ENCODE measurements around the gene ZNF223. TPM values are rescaled to one million over a fixed set of nuclear protein-coding genes. Genes with fewer than 3 reads are reported as not detected.

ZNF223 gene
- total and polyA plus RNA-seq, 10 of the 15 experiments (the other 5 are each of a cell fraction or from before 2014, with no cell fraction given) = 0.05 to 3.7 (median 0.14) TPM; not detected in 4

- TF ChIP-seq USF2 (IDR thresholded peaks at IDR 0.05; ENCODE audit: borderline replicate concordance, low read depth, low read length) (no peak), TAF1 (IDR thresholded peaks at IDR 0.05; ENCODE audit: borderline replicate concordance, low read depth, low read length) (peak; percentile 27; the same call in 1 of the 2 replicates), CBX3 (IDR thresholded peaks at IDR 0.05; ENCODE audit: borderline replicate concordance, low read depth) (no peak), FOXK2 (IDR thresholded peaks at IDR 0.05) (no peak), SREBF1 (IDR thresholded peaks at IDR 0.05; ENCODE audit: low read length) (0 out of 2 replicates have a peak, but pooled peaks have one; percentile 29), CHD2 (IDR thresholded peaks at IDR 0.05; ENCODE audit: borderline replicate concordance, low read depth, low read length) (peak; percentile 64), MLLT1 (IDR thresholded peaks at IDR 0.05) (peak; percentile 90), POLR2A (IDR thresholded peaks at IDR 0.05; ENCODE audit: low read depth, low read length) (peak; percentile 45; the same call in 1 of the 2 replicates), ZBTB40 (IDR thresholded peaks at IDR 0.05; ENCODE audit: borderline replicate concordance) (peak; percentile 91), JUNB (IDR thresholded peaks at IDR 0.05) (no peak), PBX3 (IDR thresholded peaks at IDR 0.05; ENCODE audit: insufficient replicate concordance, low read depth, low read length) (no peak), SMAD1 (IDR thresholded peaks at IDR 0.05; ENCODE audit: low read depth, partially characterized antibody) (no peak), ZNF207 (IDR thresholded peaks at IDR 0.05; ENCODE audit: borderline replicate concordance) (no peak), RBBP5 (conservative IDR thresholded peaks at IDR 0.05) (no peak), NR2C2 (IDR thresholded peaks at IDR 0.05; ENCODE audit: borderline replicate concordance, control insufficient read depth, insufficient read length, low read depth) (no peak), EZH2 (IDR thresholded peaks at IDR 0.05; ENCODE audit: borderline replicate concordance, control insufficient read depth, low read depth, low read length) (no peak), MAX (IDR thresholded peaks at IDR 0.05; ENCODE audit: low read depth, low read length) (peak; percentile 65), SPI1 (IDR thresholded peaks at IDR 0.05; ENCODE audit: borderline replicate concordance, insufficient read depth, low read depth, low read length) (peak; percentile 81; the same call in 1 of the 2 replicates), SUPT20H (IDR thresholded peaks at IDR 0.05; ENCODE audit: borderline replicate concordance, control insufficient read depth, low read depth, low read length) (no peak), CREB1 (IDR thresholded peaks at IDR 0.05; ENCODE audit: low read depth) (peak; percentile 87), SMAD5 (IDR thresholded peaks at IDR 0.05; ENCODE audit: low read depth) (no peak), CHD4 (IDR thresholded peaks at IDR 0.05) (no peak), JUND (IDR thresholded peaks at IDR 0.05; ENCODE audit: low read depth, low read length) (no peak)
Observed at GRCh38 chr19:44071824-44072542, 20.1 kb downstream of the ZNF223 start, which contains the start of gene ZNF284 (continued).
